WTC11 (cell line): ENCODE measurements around the gene CANX. TPM values are rescaled to one million over a fixed set of nuclear protein-coding genes. Genes with fewer than 3 reads are reported as not detected.

Experiments used
- CREB1 ChIP-seq: sonication (generic); formaldehyde crosslinking; IDR thresholded peaks from 2 replicates; pipeline ENCODE4 v1.8.0; 2023; ENCODE audit warnings: mild to moderate bottlenecking, missing genetic modification reagents
- ESRRA ChIP-seq: sonication (generic); formaldehyde crosslinking; IDR thresholded peaks from 2 replicates; pipeline ENCODE4 v1.8.1; 2022; ENCODE audit warnings: mild to moderate bottlenecking, missing genetic modification reagents, borderline replicate concordance
- FOXP1 ChIP-seq: sonication (generic); formaldehyde crosslinking; IDR thresholded peaks from 2 replicates; pipeline ENCODE4 v1.8.0; 2022; ENCODE audit warnings: missing genetic modification reagents, mild to moderate bottlenecking, moderate library complexity, borderline replicate concordance
- GRHL2 ChIP-seq: fragments of 250-450 bp; sonication (Bioruptor Pico); IDR thresholded peaks from 2 replicates; pipeline ENCODE4 v1.8.0; 2022; ENCODE audit warnings: mild to moderate bottlenecking, moderate library complexity; ENCODE audit not compliant: insufficient replicate concordance, severe bottlenecking
- JAZF1 ChIP-seq: fragments of 250-450 bp; sonication (Bioruptor Pico); IDR thresholded peaks from 2 replicates; pipeline ENCODE4 v1.9.0; 2021; ENCODE audit warnings: moderate library complexity, mild to moderate bottlenecking, inconsistent platforms
- NFYB ChIP-seq: sonication (generic); formaldehyde crosslinking; conservative IDR thresholded peaks from 2 replicates; pipeline ENCODE4 v1.8.0; 2022; ENCODE audit warnings: low read depth, missing genetic modification reagents
- NR1H2 ChIP-seq: sonication (generic); formaldehyde crosslinking; IDR thresholded peaks from 2 replicates; pipeline ENCODE4 v1.9.0; 2021; ENCODE audit warnings: mild to moderate bottlenecking, moderate library complexity, missing genetic modification reagents
- TCF7 ChIP-seq: sonication (generic); formaldehyde crosslinking; IDR thresholded peaks from 2 replicates; pipeline ENCODE4 v1.8.0; 2022; ENCODE audit warnings: mild to moderate bottlenecking, low read depth, missing genetic modification reagents, moderate library complexity
- TEAD4 ChIP-seq: sonication (generic); formaldehyde crosslinking; IDR thresholded peaks from 2 replicates; pipeline ENCODE4 v1.8.0; 2022; ENCODE audit warnings: mild to moderate bottlenecking, missing genetic modification reagents
- ZNF121 ChIP-seq: sonication (generic); formaldehyde crosslinking; IDR thresholded peaks from 2 replicates; pipeline ENCODE4 v1.8.0; 2023; ENCODE audit warnings: missing genetic modification reagents
- ZNF219 ChIP-seq: sonication (generic); formaldehyde crosslinking; IDR thresholded peaks from 2 replicates; pipeline ENCODE4 v1.8.0; 2023; ENCODE audit warnings: missing genetic modification reagents, mild to moderate bottlenecking, borderline replicate concordance
- ZNF232 ChIP-seq: sonication (generic); formaldehyde crosslinking; IDR thresholded peaks from 2 replicates; pipeline ENCODE4 v1.8.0; 2022; ENCODE audit warnings: mild to moderate bottlenecking, missing genetic modification reagents
- total RNA-seq: library from RNA; stranded (reverse); gene quantifications from 3 replicates; pipeline ENCODE4 v1.2.3, GENCODE V29; 2021
- TF ChIP-seq, protein P1 (sequence below): sonication (generic); formaldehyde crosslinking; IDR thresholded peaks from 2 replicates; pipeline ENCODE4 v1.8.1; 2023; ENCODE audit warnings: mild to moderate bottlenecking, missing genetic modification reagents, borderline replicate concordance
- TF ChIP-seq, protein P2 (sequence below): fragments of 250-450 bp; sonication (Bioruptor Pico); IDR thresholded peaks from 2 replicates; pipeline ENCODE4 v2.1.2; 2022; ENCODE audit warnings: mild to moderate bottlenecking, moderate library complexity
- TF ChIP-seq, protein P3 (sequence below): sonication (generic); formaldehyde crosslinking; IDR thresholded peaks from 2 replicates; pipeline ENCODE4 v1.8.1; 2022; ENCODE audit warnings: mild to moderate bottlenecking, missing genetic modification reagents, moderate library complexity, borderline replicate concordance
- TF ChIP-seq, protein P4 (sequence below): sonication (generic); formaldehyde crosslinking; IDR thresholded peaks from 2 replicates; pipeline ENCODE4 v1.8.0; 2022; ENCODE audit warnings: mild to moderate bottlenecking, missing genetic modification reagents
- TF ChIP-seq, protein P5 (sequence below): fragments of 200-600 bp; IDR thresholded peaks from 2 replicates; pipeline ENCODE4 v1.8.0; 2022; ENCODE audit warnings: antibody characterized with exemption
- TF ChIP-seq, protein P6 (sequence below): sonication (generic); formaldehyde crosslinking; IDR thresholded peaks from 2 replicates; pipeline ENCODE4 v1.8.0; 2023; ENCODE audit warnings: mild to moderate bottlenecking, missing genetic modification reagents
- TF ChIP-seq, protein P7 (sequence below): fragments of 250-450 bp; sonication (Bioruptor Pico); IDR thresholded peaks from 2 replicates; pipeline ENCODE4 v1.9.0; 2021; ENCODE audit warnings: moderate library complexity, mild to moderate bottlenecking, inconsistent platforms, borderline replicate concordance
- TF ChIP-seq, protein P8 (sequence below): fragments of 250-450 bp; sonication (Bioruptor Pico); IDR thresholded peaks from 2 replicates; pipeline ENCODE4 v1.8.0; 2021; ENCODE audit warnings: mild to moderate bottlenecking
- TF ChIP-seq, protein P9 (sequence below): sonication (generic); formaldehyde crosslinking; IDR thresholded peaks from 2 replicates; pipeline ENCODE4 v1.8.1; 2023; ENCODE audit warnings: mild to moderate bottlenecking, missing genetic modification reagents

CANX gene
- total RNA-seq, 1 experiment from 2014 or later: 611 TPM

DNA sequence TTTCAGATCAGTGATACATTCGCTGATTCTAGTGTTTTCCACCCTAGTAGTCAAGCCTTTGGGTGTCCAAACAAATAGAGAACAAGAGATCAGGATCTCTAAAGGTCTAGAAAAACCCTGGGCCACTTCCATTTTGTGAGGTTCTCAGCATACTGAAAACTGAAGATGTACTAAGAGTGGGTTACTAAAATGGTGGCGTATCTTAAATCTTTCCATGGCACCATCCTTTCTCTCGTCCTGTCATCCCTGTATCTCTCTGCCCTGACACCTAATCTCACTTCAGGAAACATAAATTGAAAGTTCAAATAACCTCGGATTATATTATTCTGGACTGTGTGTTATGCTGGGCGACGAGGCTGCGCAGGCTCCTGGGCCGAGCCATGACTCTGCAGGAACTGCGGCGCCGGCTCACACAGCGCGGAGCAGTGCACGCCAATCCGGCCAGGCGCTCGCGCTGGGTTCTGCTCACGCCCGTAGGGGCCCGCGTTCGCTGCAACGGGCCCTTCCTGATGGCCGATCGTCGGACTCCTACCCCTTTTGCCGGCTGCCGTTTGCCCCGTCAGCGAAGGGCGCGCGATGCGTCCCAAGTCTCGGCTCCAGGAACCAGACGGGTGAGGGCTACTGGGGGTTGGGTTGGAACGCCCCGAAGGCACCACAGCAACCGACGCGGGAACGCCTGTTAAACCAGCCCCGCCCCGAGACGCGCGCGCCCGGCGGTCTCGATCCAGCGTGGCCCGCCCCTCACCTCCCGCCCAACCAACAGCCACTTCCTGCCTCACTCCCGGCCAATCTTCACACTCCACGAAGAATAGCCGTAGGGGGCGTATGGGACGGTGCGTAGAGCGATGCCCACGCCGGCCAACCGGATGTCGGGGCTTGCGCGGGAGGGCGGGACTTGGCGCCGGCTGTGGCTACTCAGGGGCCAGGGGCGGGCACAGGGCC, 503 bp upstream of the CANX start (continued):
- TF ChIP-seq ZNF232 (CRISPR knock-in tag) (0 out of 2 replicates have a peak, but pooled peaks have one; percentile 10), ESRRA (CRISPR knock-in tag) (no peak), CREB1 (CRISPR knock-in tag) (no peak), TEAD4 (CRISPR knock-in tag) (no peak; the same call in 1 of the 2 replicates), NR1H2 (no peak), ZNF121 (no peak), JAZF1 (no peak), NFYB (CRISPR knock-in tag) (peak; percentile 99), GRHL2 (no peak), FOXP1 (CRISPR knock-in tag) (peak; percentile 39; the same call in 1 of the 2 replicates), TCF7 (CRISPR knock-in tag) (no peak), ZNF219 (CRISPR knock-in tag) (peak; percentile 15; the same call in 1 of the 2 replicates)
- TF ChIP-seq, protein P1, sequence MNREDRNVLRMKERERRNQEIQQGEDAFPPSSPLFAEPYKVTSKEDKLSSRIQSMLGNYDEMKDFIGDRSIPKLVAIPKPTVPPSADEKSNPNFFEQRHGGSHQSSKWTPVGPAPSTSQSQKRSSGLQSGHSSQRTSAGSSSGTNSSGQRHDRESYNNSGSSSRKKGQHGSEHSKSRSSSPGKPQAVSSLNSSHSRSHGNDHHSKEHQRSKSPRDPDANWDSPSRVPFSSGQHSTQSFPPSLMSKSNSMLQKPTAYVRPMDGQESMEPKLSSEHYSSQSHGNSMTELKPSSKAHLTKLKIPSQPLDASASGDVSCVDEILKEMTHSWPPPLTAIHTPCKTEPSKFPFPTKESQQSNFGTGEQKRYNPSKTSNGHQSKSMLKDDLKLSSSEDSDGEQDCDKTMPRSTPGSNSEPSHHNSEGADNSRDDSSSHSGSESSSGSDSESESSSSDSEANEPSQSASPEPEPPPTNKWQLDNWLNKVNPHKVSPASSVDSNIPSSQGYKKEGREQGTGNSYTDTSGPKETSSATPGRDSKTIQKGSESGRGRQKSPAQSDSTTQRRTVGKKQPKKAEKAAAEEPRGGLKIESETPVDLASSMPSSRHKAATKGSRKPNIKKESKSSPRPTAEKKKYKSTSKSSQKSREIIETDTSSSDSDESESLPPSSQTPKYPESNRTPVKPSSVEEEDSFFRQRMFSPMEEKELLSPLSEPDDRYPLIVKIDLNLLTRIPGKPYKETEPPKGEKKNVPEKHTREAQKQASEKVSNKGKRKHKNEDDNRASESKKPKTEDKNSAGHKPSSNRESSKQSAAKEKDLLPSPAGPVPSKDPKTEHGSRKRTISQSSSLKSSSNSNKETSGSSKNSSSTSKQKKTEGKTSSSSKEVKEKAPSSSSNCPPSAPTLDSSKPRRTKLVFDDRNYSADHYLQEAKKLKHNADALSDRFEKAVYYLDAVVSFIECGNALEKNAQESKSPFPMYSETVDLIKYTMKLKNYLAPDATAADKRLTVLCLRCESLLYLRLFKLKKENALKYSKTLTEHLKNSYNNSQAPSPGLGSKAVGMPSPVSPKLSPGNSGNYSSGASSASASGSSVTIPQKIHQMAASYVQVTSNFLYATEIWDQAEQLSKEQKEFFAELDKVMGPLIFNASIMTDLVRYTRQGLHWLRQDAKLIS (CRISPR knock-in tag): no peak
- TF ChIP-seq, protein P2, sequence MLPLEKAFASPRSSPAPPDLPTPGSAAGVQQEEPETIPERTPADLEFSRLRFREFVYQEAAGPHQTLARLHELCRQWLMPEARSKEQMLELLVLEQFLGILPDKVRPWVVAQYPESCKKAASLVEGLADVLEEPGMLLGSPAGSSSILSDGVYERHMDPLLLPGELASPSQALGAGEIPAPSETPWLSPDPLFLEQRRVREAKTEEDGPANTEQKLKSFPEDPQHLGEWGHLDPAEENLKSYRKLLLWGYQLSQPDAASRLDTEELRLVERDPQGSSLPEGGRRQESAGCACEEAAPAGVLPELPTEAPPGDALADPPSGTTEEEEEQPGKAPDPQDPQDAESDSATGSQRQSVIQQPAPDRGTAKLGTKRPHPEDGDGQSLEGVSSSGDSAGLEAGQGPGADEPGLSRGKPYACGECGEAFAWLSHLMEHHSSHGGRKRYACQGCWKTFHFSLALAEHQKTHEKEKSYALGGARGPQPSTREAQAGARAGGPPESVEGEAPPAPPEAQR (CRISPR knock-in tag): no peak
- TF ChIP-seq, protein P3, sequence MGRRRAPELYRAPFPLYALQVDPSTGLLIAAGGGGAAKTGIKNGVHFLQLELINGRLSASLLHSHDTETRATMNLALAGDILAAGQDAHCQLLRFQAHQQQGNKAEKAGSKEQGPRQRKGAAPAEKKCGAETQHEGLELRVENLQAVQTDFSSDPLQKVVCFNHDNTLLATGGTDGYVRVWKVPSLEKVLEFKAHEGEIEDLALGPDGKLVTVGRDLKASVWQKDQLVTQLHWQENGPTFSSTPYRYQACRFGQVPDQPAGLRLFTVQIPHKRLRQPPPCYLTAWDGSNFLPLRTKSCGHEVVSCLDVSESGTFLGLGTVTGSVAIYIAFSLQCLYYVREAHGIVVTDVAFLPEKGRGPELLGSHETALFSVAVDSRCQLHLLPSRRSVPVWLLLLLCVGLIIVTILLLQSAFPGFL: no peak
- TF ChIP-seq, protein P4, sequence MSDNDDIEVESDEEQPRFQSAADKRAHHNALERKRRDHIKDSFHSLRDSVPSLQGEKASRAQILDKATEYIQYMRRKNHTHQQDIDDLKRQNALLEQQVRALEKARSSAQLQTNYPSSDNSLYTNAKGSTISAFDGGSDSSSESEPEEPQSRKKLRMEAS (CRISPR knock-in tag): no peak; the same call in 1 of the 2 replicates
- TF ChIP-seq, protein P5, sequence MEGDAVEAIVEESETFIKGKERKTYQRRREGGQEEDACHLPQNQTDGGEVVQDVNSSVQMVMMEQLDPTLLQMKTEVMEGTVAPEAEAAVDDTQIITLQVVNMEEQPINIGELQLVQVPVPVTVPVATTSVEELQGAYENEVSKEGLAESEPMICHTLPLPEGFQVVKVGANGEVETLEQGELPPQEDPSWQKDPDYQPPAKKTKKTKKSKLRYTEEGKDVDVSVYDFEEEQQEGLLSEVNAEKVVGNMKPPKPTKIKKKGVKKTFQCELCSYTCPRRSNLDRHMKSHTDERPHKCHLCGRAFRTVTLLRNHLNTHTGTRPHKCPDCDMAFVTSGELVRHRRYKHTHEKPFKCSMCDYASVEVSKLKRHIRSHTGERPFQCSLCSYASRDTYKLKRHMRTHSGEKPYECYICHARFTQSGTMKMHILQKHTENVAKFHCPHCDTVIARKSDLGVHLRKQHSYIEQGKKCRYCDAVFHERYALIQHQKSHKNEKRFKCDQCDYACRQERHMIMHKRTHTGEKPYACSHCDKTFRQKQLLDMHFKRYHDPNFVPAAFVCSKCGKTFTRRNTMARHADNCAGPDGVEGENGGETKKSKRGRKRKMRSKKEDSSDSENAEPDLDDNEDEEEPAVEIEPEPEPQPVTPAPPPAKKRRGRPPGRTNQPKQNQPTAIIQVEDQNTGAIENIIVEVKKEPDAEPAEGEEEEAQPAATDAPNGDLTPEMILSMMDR: no peak
- TF ChIP-seq, protein P6, sequence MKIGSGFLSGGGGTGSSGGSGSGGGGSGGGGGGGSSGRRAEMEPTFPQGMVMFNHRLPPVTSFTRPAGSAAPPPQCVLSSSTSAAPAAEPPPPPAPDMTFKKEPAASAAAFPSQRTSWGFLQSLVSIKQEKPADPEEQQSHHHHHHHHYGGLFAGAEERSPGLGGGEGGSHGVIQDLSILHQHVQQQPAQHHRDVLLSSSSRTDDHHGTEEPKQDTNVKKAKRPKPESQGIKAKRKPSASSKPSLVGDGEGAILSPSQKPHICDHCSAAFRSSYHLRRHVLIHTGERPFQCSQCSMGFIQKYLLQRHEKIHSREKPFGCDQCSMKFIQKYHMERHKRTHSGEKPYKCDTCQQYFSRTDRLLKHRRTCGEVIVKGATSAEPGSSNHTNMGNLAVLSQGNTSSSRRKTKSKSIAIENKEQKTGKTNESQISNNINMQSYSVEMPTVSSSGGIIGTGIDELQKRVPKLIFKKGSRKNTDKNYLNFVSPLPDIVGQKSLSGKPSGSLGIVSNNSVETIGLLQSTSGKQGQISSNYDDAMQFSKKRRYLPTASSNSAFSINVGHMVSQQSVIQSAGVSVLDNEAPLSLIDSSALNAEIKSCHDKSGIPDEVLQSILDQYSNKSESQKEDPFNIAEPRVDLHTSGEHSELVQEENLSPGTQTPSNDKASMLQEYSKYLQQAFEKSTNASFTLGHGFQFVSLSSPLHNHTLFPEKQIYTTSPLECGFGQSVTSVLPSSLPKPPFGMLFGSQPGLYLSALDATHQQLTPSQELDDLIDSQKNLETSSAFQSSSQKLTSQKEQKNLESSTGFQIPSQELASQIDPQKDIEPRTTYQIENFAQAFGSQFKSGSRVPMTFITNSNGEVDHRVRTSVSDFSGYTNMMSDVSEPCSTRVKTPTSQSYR (CRISPR knock-in tag): peak; percentile 59; the same call in 1 of the 2 replicates
- TF ChIP-seq, protein P7, sequence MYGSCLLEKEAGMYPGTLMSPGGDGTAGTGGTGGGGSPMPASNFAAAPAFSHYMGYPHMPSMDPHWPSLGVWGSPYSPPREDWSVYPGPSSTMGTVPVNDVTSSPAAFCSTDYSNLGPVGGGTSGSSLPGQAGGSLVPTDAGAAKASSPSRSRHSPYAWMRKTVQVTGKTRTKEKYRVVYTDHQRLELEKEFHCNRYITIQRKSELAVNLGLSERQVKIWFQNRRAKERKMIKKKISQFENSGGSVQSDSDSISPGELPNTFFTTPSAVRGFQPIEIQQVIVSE (CRISPR knock-in tag): no peak
- TF ChIP-seq, protein P8, sequence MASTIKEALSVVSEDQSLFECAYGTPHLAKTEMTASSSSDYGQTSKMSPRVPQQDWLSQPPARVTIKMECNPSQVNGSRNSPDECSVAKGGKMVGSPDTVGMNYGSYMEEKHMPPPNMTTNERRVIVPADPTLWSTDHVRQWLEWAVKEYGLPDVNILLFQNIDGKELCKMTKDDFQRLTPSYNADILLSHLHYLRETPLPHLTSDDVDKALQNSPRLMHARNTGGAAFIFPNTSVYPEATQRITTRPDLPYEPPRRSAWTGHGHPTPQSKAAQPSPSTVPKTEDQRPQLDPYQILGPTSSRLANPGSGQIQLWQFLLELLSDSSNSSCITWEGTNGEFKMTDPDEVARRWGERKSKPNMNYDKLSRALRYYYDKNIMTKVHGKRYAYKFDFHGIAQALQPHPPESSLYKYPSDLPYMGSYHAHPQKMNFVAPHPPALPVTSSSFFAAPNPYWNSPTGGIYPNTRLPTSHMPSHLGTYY (CRISPR knock-in tag): no peak
- TF ChIP-seq, protein P9, sequence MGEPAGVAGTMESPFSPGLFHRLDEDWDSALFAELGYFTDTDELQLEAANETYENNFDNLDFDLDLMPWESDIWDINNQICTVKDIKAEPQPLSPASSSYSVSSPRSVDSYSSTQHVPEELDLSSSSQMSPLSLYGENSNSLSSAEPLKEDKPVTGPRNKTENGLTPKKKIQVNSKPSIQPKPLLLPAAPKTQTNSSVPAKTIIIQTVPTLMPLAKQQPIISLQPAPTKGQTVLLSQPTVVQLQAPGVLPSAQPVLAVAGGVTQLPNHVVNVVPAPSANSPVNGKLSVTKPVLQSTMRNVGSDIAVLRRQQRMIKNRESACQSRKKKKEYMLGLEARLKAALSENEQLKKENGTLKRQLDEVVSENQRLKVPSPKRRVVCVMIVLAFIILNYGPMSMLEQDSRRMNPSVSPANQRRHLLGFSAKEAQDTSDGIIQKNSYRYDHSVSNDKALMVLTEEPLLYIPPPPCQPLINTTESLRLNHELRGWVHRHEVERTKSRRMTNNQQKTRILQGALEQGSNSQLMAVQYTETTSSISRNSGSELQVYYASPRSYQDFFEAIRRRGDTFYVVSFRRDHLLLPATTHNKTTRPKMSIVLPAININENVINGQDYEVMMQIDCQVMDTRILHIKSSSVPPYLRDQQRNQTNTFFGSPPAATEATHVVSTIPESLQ: no peak
